HepG2 (cell line): ENCODE results near the gene SLC20A1. TPM values are rescaled to one million over a fixed set of nuclear protein-coding genes. Genes with fewer than 3 reads are reported as not detected.
A peak's percentile ranks its signal among the peaks of the same experiment; 100 is the strongest.

ENCODE experiments used
- ATAC-seq: fragments of 200-7000 bp; cut with Tn5 transposase; 3 replicates; pipeline ENCODE4 v1.9.1; 2020; ENCODE audit warnings: mild to moderate bottlenecking, moderate library complexity
- BruUV-seq: library from RNA; stranded (reverse); fragments of 400-500 nt; replicated peaks from 2 replicates; lab custom pipeline; 2021; lab: Mats Ljungman, UMichigan
- CTCF ChIA-PET: fragments of 300-600 bp; formaldehyde crosslinking; extraction: SDS; loops from one replicate; lab custom pipeline; 2021; ENCODE audit warnings: low total read pairs, inconsistent platforms, low intra/inter-chr PET ratio; lab: Yijun Ruan, JAX
- POLR2A ChIA-PET: fragments of 350-600 bp; sonication (Branson Sonifier 250); formaldehyde crosslinking; loops from one replicate; lab custom pipeline; 2020; ENCODE audit warnings: antibody characterized with exemption, inconsistent platforms; lab: Yijun Ruan, JAX
- DNase-seq: peaks from one replicate; pipeline ENCODE4 v3.0.0-alpha.2; 2015; ENCODE audit warnings: low spot score
- FAIRE-seq: peaks from 3 replicates; lab custom pipeline; 2011; peaks lifted over from hg19 to GRCh38; lab: Jason Lieb, UNC
- H2AFZ ChIP-seq: one replicate; pipeline ENCODE4 v1.6.1; 2011; ENCODE audit warnings: low read length, inconsistent platforms
- H3K27ac ChIP-seq: fragments of 300-600 bp; 3 replicates; pipeline ENCODE4 v1.8.0; 2011; ENCODE audit warnings: mixed run types, mild to moderate bottlenecking, mixed read lengths, low read length, inconsistent platforms; ENCODE audit not compliant: insufficient read depth; ENCODE audit errors: extremely low read length
- H3K27me3 ChIP-seq, 2 experiments: fragments of 200-600 bp in 1 of 2; 2 replicates in 1 of 2; 3 replicates in 1 of 2; pipeline versions ENCODE4 v1.6.0 to v1.8.0; 2011; ENCODE audit warnings: low read length in 2 of 2, mild to moderate bottlenecking in 2 of 2, moderate library complexity in 2 of 2, inconsistent platforms in 1 of 2; ENCODE audit not compliant: insufficient read depth in 2 of 2, control insufficient read depth in 1 of 2
- H3K36me3 ChIP-seq, 2 experiments: fragments of 200-600 bp in 1 of 2; replicated peaks in 1 of 2; 2 replicates in 1 of 2; 3 replicates in 1 of 2; pipeline versions ENCODE4 v1.5.1 to v1.8.0; 2011; ENCODE audit warnings: low read length in 2 of 2, inconsistent platforms in 1 of 2; ENCODE audit not compliant: insufficient read depth in 2 of 2, control insufficient read depth in 1 of 2
- H3K4me1 ChIP-seq: 2 replicates; pipeline ENCODE4 v1.5.1; 2012; ENCODE audit warnings: low read length, inconsistent platforms; ENCODE audit not compliant: insufficient read depth
- H3K4me2 ChIP-seq: 2 replicates; pipeline ENCODE4 v1.6.0; 2011; ENCODE audit warnings: low read depth, low read length, inconsistent platforms
- H3K4me3 ChIP-seq, 3 experiments: fragments of 200-600 bp in 1 of 3; sonication (generic), shearing (Covaris generic) in 1 of 3; replicated peaks in 1 of 3; 2 replicates each; pipeline ENCODE4 v1.5.1; 2011 to 2016; ENCODE audit warnings: low read length in 3 of 3, inconsistent platforms in 2 of 3, low read depth in 2 of 3, mild to moderate bottlenecking in 2 of 3, control low read depth in 1 of 3, mixed read lengths in 1 of 3; ENCODE audit not compliant: insufficient read depth in 1 of 3
- H3K79me2 ChIP-seq: one replicate; pipeline ENCODE4 v1.6.1; 2011; ENCODE audit warnings: low read length, inconsistent platforms; ENCODE audit not compliant: insufficient read depth
- H3K9ac ChIP-seq: 2 replicates; pipeline ENCODE4 v1.6.0; 2011; ENCODE audit warnings: mild to moderate bottlenecking, low read depth, low read length, inconsistent platforms; ENCODE audit not compliant: insufficient read depth
- H3K9me3 ChIP-seq: 2 replicates; pipeline ENCODE4 v1.5.1; 2012; ENCODE audit warnings: mild to moderate bottlenecking, low read length
- H4K20me1 ChIP-seq: 2 replicates; pipeline ENCODE4 v1.6.0; 2011; ENCODE audit warnings: inconsistent platforms, mild to moderate bottlenecking, low read length, moderate library complexity; ENCODE audit not compliant: insufficient read depth
- DMTF1 ChIP-seq: sonication (generic); formaldehyde crosslinking; IDR thresholded peaks from 2 replicates; pipeline ENCODE4 v1.4.0; 2020; ENCODE audit warnings: mild to moderate bottlenecking, missing genetic modification reagents
- E2F5 ChIP-seq: sonication (generic); formaldehyde crosslinking; conservative IDR thresholded peaks from 2 replicates; pipeline ENCODE4 v1.4.0; 2020; ENCODE audit warnings: missing genetic modification reagents
- HNF1B ChIP-seq: sonication (generic); formaldehyde crosslinking; IDR thresholded peaks from 2 replicates; pipeline ENCODE4 v1.5.1; 2020; ENCODE audit warnings: mild to moderate bottlenecking, moderate library complexity, missing genetic modification reagents
- NPAS2 ChIP-seq: sonication (generic); formaldehyde crosslinking; IDR thresholded peaks from 2 replicates; pipeline ENCODE4 v1.8.0; 2022; ENCODE audit warnings: mild to moderate bottlenecking, missing genetic modification reagents, borderline replicate concordance
- RFXAP ChIP-seq: sonication (generic); formaldehyde crosslinking; IDR thresholded peaks from 2 replicates; pipeline ENCODE4 v1.4.0; 2020; ENCODE audit warnings: missing genetic modification reagents, borderline replicate concordance
- SAP130 ChIP-seq: IDR thresholded peaks from 2 replicates; pipeline ENCODE4 v1.6.1; 2016; ENCODE audit warnings: low read depth
- TCF12 ChIP-seq, 2 experiments: fragments of 450-650 bp in 1 of 2; sonication (generic) in 1 of 2; formaldehyde crosslinking in 1 of 2; IDR thresholded peaks; 2 replicates each; pipeline versions ENCODE4 v1.6.1 to v1.8.0; 2017 to 2022; ENCODE audit warnings: antibody characterized with exemption in 1 of 2, mild to moderate bottlenecking in 1 of 2, missing genetic modification reagents in 1 of 2, moderate library complexity in 1 of 2
- ZBTB26 ChIP-seq: IDR thresholded peaks from 2 replicates; pipeline ENCODE4 v1.6.1; 2016; ENCODE audit warnings: missing compliant biosample characterization, missing genetic modification reagents, borderline replicate concordance
- ZNF121 ChIP-seq: sonication (generic); formaldehyde crosslinking; IDR thresholded peaks from 2 replicates; pipeline ENCODE4 v1.5.0; 2020; ENCODE audit warnings: mild to moderate bottlenecking, missing genetic modification reagents
- ZNF513 ChIP-seq: sonication (generic); formaldehyde crosslinking; conservative IDR thresholded peaks from 2 replicates; pipeline ENCODE4 v1.5.0; 2020; ENCODE audit warnings: missing genetic modification reagents
- ZNF619 ChIP-seq: sonication (generic); formaldehyde crosslinking; IDR thresholded peaks from 2 replicates; pipeline ENCODE4 v1.4.0; 2020; ENCODE audit warnings: mild to moderate bottlenecking, missing genetic modification reagents
- ZSCAN29 ChIP-seq: sonication (generic); formaldehyde crosslinking; conservative IDR thresholded peaks from 2 replicates; pipeline ENCODE4 v1.4.0; 2020; ENCODE audit warnings: mild to moderate bottlenecking, missing genetic modification reagents
- ZSCAN5A ChIP-seq: sonication (generic); formaldehyde crosslinking; IDR thresholded peaks from 2 replicates; pipeline ENCODE4 v1.8.0; 2022; ENCODE audit warnings: mild to moderate bottlenecking, missing genetic modification reagents, borderline replicate concordance
- WGBS: methylation state at CpG from one replicate; pipeline ENCODE4 v1.1.6; 2017; ENCODE audit warnings: low lambda C conversion rate; 5-methylcytosine and 5-hydroxymethylcytosine counted together
- in situ Hi-C: cut with HindIII; loops from 2 replicates; pipeline ENCODE4 v1.10.0; 2017; ENCODE audit warnings: low pct_unique_long_range_greater_than_20kb; ENCODE audit not compliant: extremely low pct_ligation_motif_present
- intact Hi-C: fragments of 100-400 bp; cut with micrococcal nuclease; formaldehyde crosslinking; loops from one replicate; pipeline ENCODE4 v1.10.0; 2022; ENCODE audit not compliant: unreplicated experiment
- polyA plus RNA-seq, 8 experiments: library from polyadenylated mRNA; depleted of rRNA in 3 of 8; stranded (reverse) in 7 of 8; unstranded in 1 of 8; fragments of >200 nt; fragmentation: Illumina TruSeq in 4 of 8; extraction: Trizol in 4 of 8; gene quantifications; 2 replicates each; pipeline versions ENCODE4 v1.2.1 to v1.2.3, GENCODE V29; 2011 to 2016; ENCODE audit warnings: low read depth in 4 of 8, missing spikeins in 1 of 8, mixed read lengths in 1 of 8; ENCODE audit not compliant: insufficient read depth in 1 of 8
- total RNA-seq, 5 experiments: library from RNA; depleted of rRNA; stranded (reverse); fragments of >200 nt; fragmentation: Illumina TruSeq; extraction: Trizol; gene quantifications; 2 replicates each; pipeline ENCODE4 v1.2.3, GENCODE V29; 2016; ENCODE audit warnings: low read depth in 1 of 5

Gene SLC20A1
- total and polyA plus RNA-seq, 2 of the 13 experiments (the other 11 are each of a cell fraction or from before 2014, with no cell fraction given), result 54.0 to 85.9 TPM

- TF ChIP-seq DMTF1 (no peak), ZNF619 (CRISPR knock-in tag) (no peak), ZSCAN29 (no peak), NPAS2 (no peak), TCF12 (IDR thresholded peaks at IDR 0.05) (no peak), TCF12 (CRISPR knock-in tag; IDR thresholded peaks at IDR 0.05) (no peak), ZBTB26 (CRISPR knock-in tag) (no peak)
Observed at GRCh38 chr2:112642561-112642960, 3.2 kb upstream of the SLC20A1 start (continued).

- peaks cover 65% of the 10 kb centered on the region for H3K4me1 ChIP-seq
- ATAC-seq, result no peak
- peaks cover 12% of the 10 kb centered on the region; the same call in 1 of the 2 replicates for H4K20me1 ChIP-seq
- H3K36me3 ChIP-seq, result peaks cover 0 to 13% of the 10 kb centered on the region in 2 experiments; a peak in 3 of 5 replicates
- ChIA-PET POLR2A (interaction anchor here (0.6 to 5.4 kb wide), 4 partner anchors 9 to 83 kb away, joined by 4 to 94 read pairs (median 12); no protein-coding TSS in a partner anchor), CTCF (no interaction called here)
- no peak overlapping the region for H3K27ac ChIP-seq
- H3K4me2 ChIP-seq, result peak overlapping the region; percentile 100; the same call in 1 of the 2 replicates
- intact Hi-C loops, result no loop called here
- H3K9me3 ChIP-seq, result no peaks in the 10 kb centered on the region
- no peak for DNase-seq
- no TSS peak for BruUV-seq
- H3K79me2 ChIP-seq, result peaks cover 21% of the 10 kb centered on the region
- 59% methylated on average over 7 of the region's 7 CpGs for WGBS
- H3K9ac ChIP-seq, result no peak overlapping the region
- no peak overlapping the region for H2AFZ ChIP-seq
- H3K4me3 ChIP-seq, result no peak overlapping the region
- no peak for FAIRE-seq
- in situ Hi-C loops, result no loop called here
- no peaks in the 10 kb centered on the region; a peak in 1 of 5 replicates for H3K27me3 ChIP-seq
- TF ChIP-seq RFXAP (CRISPR knock-in tag), result no peak
- TF ChIP-seq E2F5 (CRISPR knock-in tag), result no peak
- TF ChIP-seq ZSCAN5A (CRISPR knock-in tag), result no peak
- 0 out of 2 replicates have a peak, but pooled peaks have one; percentile 21 for TF ChIP-seq HNF1B
- 0 out of 2 replicates have a peak, but pooled peaks have one; percentile 21 for TF ChIP-seq SAP130
- TF ChIP-seq ZNF121 (CRISPR knock-in tag), result peak; percentile 46; the same call in 1 of the 2 replicates
- no peak for TF ChIP-seq ZNF513
Observed at GRCh38 chr2:112642966-112643365, 2.8 kb upstream of the SLC20A1 start.
